Astrocyte (in vitro differentiated cells and primary cell): ENCODE results near the gene PLD5.

Source experiments
- CTCF ChIP-seq: IDR thresholded peaks from 2 replicates; pipeline ENCODE4 v1.5.1; 2011; ENCODE audit warnings: low read depth, mild to moderate bottlenecking, inconsistent platforms, low read length, moderate library complexity; ENCODE audit not compliant: insufficient read depth
- EZH2 ChIP-seq: IDR thresholded peaks from 2 replicates; pipeline ENCODE4 v1.6.1; 2012; ENCODE audit warnings: mild to moderate bottlenecking, low read length, inconsistent platforms; ENCODE audit not compliant: insufficient read depth

- TF ChIP-seq CTCF (no peak), EZH2 (no peak)
Observed at GRCh38 chr1:242211254-242212022, 313.1 kb downstream of the PLD5 start.
